Measurements from ENCODE around the gene GPRIN1. TPM values are rescaled to one million over a fixed set of nuclear protein-coding genes. Genes with fewer than 3 reads are reported as not detected.

Gene GPRIN1
- total and polyA plus RNA-seq, 2 of the 4 experiments (the other 2 are of a cell fraction), result 3.0 to 4.7 TPM

- TF ChIP-seq CEBPB (IDR thresholded peaks at IDR 0.05; ENCODE audit: low read depth, low read length), result no peak
These were observed 18.7 kb upstream of the GPRIN1 start (continued) for GRCh38 chr5:176628406-176629228.

GRCh38 chr5:176627582-176627981, 17.6 kb upstream of the GPRIN1 start:
- Histone ChIP-seq H2AFZ (replicated peaks; ENCODE audit: low read length, poor library complexity) (no peak overlapping the region), H3K27ac (ENCODE audit: insufficient read depth, low read length) (no peak overlapping the region), H3K23ac (ENCODE audit: low read depth, low read length) (no peak overlapping the region), H2BK15ac (ENCODE audit: low read depth, low read length) (no peak overlapping the region), H2AK5ac (ENCODE audit: low read depth, low read length) (no peak overlapping the region), H3K4ac (ENCODE audit: low read depth, low read length) (no peak overlapping the region), H3K56ac (ENCODE audit: extremely low read depth, insufficient read depth, low read length) (no peak overlapping the region), H3K14ac (replicated peaks; ENCODE audit: low read depth, low read length) (no peak overlapping the region), H3K27me3 (ENCODE audit: control insufficient read depth, insufficient read depth, low read length) (peaks cover 64% of the 10 kb centered on the region), H2BK20ac (ENCODE audit: low read depth, low read length) (no peak overlapping the region), H4K5ac (ENCODE audit: low read depth, low read length) (no peak overlapping the region), H3K36me3 (ENCODE audit: control insufficient read depth, insufficient read depth, low read length) (no peaks in the 10 kb centered on the region), H3K4me2 (ENCODE audit: low read depth, low read length) (no peak overlapping the region), H3K4me1 (ENCODE audit: control insufficient read depth, insufficient read depth, low read length) (peaks cover 2% of the 10 kb centered on the region; the same call in 1 of the 2 replicates), H3K9me1 (ENCODE audit: insufficient read depth, low read length) (peaks cover 3% of the 10 kb centered on the region; the same call in 1 of the 2 replicates), H2AK9ac (replicated peaks; ENCODE audit: low read depth, low read length, poor library complexity) (no peak overlapping the region), H3K18ac (ENCODE audit: low read depth, low read length) (no peak overlapping the region), H2BK120ac (ENCODE audit: low read depth, low read length) (no peak overlapping the region), H3K79me1 (ENCODE audit: low read depth in 1 of 2, low read length in 2 of 2) (no peaks in the 10 kb centered on the region), H3K4me3 (ENCODE audit: insufficient read depth, low read depth, low read length) (no peak overlapping the region), H3K9me3 (ENCODE audit: control insufficient read depth, insufficient read depth, low read length) (no peaks in the 10 kb centered on the region), H3K9ac (ENCODE audit: low read depth, low read length) (no peak overlapping the region), H4K8ac (ENCODE audit: low read depth in 2 of 2, low read length in 2 of 2) (no peak overlapping the region), H2BK5ac (ENCODE audit: low read depth, low read length, poor library complexity, severe bottlenecking) (no peak overlapping the region), H4K91ac (ENCODE audit: insufficient read depth, low read depth, low read length) (no peak overlapping the region), H4K20me1 (ENCODE audit: insufficient read depth, low read length) (no peaks in the 10 kb centered on the region; the same call in 1 of the 2 replicates)
- ChIA-PET CTCF (no interaction called here), POLR2A (ENCODE audit: unreplicated experiment) (no interaction called here)
- DNase-seq (no peak), ATAC-seq (ENCODE audit: low read depth) (no peak)
- dilution Hi-C loops (cut with HindIII; ENCODE audit: low sequenced_read_pairs, unreplicated experiment) (no loop called here), in situ Hi-C loops (cut with MboI; ENCODE audit: low sequenced_read_pairs) (loop anchor here (10.0 kb wide), 1 partner anchor 53 kb away; no protein-coding TSS in a partner anchor), intact Hi-C loops (cut with micrococcal nuclease) (no loop called here)
- BruUV-seq (replicated peaks), result no TSS peak
- WGBS, 2 experiments (ENCODE audit: extremely low coverage in 2 of 2, insufficient read length in 1 of 2), result 60% methylated on average over 1 of the region's 5 CpGs; no CpG with 5 or more reads in 1 of the 2 experiments
- TF ChIP-seq CEBPB (IDR thresholded peaks at IDR 0.05; ENCODE audit: low read depth, low read length) (no peak), USF2 (IDR thresholded peaks at IDR 0.05; ENCODE audit: low read depth, low read length) (no peak), BHLHE40 (IDR thresholded peaks at IDR 0.05; ENCODE audit: low read depth, low read length) (no peak), FOS (IDR thresholded peaks at IDR 0.05; ENCODE audit: low read depth, low read length) (no peak), RCOR1 (IDR thresholded peaks at IDR 0.05; ENCODE audit: insufficient replicate concordance, low read length) (no peak), MAFK (IDR thresholded peaks at IDR 0.05; ENCODE audit: low read depth, low read length) (no peak), NFE2L2 (IDR thresholded peaks at IDR 0.05; ENCODE audit: low read depth, low read length) (no peak), MAZ (IDR thresholded peaks at IDR 0.05; ENCODE audit: borderline replicate concordance, low read depth, low read length) (no peak), ELK1 (IDR thresholded peaks at IDR 0.05; ENCODE audit: borderline replicate concordance, low read depth, low read length) (no peak), RFX5 (IDR thresholded peaks at IDR 0.05; ENCODE audit: low read depth, low read length) (no peak), CTCF (conservative IDR thresholded peaks at IDR 0.05; ENCODE audit: low read depth, low read length) (no peak), RAD21 (IDR thresholded peaks at IDR 0.05; ENCODE audit: low read length) (no peak)

Measured in IMR-90 (cell line).